ENCODE data around the gene ZFPL1.
A peak's percentile ranks its signal among the peaks of the same experiment; 100 is the strongest.

Gene ZFPL1

DNA sequence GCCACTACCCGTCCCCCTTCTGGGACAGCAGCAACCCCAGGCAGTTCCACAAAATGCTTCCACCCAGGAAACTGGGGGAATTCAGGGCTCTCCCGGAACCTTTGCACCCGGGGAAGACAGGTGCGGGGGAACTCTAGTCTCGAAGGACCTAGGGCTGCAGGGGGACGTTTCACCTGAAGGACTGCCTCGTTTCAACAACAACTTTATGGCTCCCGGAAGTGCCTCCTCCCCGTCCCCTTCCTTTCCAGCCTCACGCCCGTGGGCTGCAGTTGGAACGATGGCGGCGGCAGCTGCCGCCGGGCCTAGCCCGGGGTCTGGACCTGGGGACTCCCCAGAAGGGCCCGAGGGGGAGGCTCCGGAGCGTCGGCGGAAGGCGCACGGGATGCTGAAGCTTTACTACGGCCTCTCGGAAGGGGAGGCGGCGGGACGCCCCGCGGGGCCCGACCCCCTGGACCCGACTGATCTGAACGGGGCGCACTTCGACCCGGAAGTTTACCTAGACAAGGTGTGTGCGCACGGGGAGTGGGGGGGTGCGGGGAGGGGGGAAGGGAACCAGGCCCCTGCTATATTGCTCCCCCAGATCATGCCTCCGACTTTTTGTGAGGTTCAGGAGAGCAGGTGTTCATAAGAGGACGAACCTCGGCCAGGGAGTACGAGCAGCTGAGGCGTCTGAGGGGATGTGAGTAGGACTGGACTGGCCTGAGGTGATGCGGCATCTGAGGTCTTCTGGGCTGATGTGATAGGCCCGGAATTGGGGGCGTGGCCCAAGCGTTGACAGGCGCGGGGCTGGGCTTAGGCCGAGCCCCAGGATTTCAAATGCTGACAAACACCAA is 12.2 kb downstream of the ZFPL1 start, which contains the start of gene VPS51:
Gene VPS51 (plus strand): TSS at position 241 of the 833 bp plus-strand sequence. CDS start 37 bp downstream, at position 278.
- DNase-seq = peak; percentile 71 to 85

DNA sequence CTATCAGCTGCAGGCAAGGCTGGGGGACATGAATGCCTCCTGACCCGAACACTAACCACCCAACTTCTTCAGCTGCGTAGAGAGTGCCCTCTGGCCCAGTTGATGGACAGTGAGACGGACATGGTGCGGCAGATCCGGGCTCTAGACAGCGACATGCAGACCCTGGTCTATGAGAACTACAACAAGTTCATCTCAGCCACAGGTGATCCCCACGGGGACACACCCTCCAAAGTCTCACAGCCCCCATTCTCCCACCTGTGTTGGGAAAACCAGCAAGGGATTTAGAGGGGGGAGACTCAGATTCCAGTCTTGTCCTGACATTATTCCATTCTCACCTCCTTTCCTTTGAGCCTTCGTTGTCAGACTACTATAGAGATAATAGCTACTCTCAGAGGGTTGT is 12.9 kb downstream of the ZFPL1 start:
- DNase-seq = no peak

DNA sequence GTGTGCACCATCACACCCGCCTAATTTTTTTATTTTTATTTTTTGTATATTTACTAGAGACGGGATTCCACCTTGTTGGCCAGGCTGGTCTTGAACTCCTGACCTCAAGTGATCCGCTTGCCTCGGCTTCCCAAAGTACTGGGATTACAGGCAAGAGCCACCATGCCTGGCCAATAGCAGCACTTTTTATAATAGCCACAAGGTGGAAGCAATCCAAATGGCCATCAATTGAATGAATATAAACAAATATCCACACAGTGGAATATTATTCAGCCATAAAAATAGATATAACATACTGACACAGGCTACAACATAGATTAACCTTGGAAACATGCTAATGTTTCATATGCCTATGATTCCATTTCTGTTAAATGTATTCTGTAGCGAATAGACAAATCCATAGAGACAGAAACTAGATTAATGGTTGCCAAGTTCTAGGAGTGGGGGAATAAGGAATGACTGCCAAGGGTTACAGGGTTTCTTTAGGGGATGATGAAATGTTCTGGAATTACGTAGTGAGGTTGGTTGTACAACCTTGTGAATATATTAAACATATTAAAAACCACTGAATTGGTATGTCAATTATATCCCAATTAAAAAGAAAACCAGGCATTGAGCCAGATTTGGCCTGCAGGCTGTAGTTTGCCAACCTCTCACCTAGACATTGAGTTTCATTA is 16.8 kb downstream of the ZFPL1 start:
- DNase-seq = no peak

DNA sequence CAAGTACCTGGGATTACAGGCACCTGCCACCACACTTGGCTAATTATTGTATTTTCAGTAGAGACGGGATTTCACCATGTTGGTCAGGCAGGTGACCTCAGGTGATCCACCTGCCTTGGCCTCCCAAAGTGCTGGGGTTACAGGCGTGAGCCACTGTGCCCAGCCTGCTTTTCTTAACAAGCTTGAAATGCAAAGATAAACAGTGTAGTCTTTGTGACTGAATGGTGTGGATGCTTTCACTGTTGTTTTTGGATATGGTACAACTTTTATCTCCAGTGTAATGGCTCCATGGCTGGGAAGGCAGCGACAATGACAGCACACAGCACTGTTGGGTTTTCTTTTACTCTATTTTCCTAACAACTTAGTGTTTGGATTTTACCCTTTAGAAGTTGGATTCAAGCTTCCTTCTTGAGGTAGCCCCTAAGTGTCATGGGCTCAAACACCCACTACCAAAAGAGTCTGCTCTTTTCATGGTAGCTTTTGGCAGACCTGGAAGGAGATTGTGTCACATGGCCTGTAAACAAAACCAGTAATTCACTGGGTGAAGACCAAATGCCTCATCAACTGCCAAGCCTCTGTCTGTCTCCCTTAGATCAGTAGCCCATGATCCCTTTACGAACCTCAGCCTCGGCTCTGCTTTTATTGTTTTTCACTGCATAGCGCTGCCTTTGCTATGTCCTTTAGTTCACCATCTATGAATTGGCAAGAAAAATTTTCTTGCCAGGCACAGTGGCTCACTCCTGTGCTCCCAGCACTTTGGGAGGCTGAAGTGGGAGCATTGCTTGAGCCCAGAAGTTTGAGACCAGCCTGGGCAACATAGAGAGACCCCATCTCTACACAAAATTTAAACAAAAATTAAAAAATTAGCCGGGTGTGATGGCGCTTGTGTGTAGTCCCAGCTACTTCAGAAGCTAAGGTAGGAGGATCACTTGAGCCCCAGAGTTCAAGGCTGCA is 18.4 kb downstream of the ZFPL1 start:
- DNase-seq = no peak

DNA sequence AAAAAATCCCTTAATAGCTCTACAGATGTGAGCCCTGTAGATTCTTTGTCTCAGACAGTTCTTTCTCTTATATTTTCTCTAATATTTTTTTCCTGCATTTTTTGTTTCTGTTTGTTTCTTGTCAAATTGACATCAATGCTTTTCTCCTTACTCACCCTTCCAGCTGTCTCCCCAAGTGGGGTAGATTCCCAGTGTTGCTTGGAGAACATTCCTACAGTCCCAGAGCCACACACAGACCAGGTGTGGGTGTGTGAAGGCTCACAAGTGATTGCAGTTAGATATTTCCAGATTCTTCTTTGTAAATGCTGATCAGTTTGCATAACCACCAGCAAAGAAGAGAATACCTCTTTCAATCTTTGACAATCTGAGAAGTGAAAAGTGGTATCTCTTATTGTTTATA is 19.5 kb downstream of the ZFPL1 start:
- DNase-seq = no peak

DNA sequence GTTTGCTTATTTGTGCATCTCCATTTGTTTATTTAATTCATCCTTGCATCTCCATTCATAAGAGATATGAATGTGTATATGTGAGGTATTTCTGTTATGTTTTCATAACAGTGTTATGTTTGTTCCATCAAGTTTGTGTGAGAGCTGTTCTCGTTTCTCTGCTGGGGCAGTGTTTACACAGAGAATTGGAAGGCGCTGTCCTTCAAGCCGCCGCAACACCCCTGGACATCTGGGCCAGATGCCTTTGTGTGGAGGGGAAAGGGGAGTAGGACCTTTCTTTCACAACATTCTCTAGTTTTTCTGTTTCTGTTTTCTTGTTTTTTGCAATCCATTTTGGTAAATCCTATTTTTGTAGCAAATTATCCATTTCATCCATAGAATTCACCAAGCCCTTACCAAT is 20.6 kb downstream of the ZFPL1 start:
- DNase-seq = no peak

DNA sequence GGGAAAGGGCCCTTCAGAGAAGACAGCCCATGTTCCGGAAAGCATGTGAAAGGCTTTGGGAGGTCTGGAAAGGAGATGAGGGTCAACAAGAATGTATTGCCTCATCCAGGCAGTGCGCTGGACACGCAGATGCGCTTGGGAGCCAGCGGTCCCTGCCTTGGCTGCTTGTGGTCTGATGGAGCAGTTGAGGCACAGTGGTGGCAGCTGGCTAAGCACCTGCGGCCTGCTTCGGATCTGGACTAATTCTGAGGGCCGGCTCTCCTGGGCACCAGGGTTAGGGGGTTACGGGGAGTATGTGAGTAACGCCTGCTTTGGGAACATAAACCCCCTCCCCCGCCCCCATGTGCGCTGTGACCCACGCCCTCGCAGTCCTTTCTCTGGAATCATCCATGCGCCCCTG is 23.1 kb downstream of the ZFPL1 start:
- DNase-seq = no peak

DNA sequence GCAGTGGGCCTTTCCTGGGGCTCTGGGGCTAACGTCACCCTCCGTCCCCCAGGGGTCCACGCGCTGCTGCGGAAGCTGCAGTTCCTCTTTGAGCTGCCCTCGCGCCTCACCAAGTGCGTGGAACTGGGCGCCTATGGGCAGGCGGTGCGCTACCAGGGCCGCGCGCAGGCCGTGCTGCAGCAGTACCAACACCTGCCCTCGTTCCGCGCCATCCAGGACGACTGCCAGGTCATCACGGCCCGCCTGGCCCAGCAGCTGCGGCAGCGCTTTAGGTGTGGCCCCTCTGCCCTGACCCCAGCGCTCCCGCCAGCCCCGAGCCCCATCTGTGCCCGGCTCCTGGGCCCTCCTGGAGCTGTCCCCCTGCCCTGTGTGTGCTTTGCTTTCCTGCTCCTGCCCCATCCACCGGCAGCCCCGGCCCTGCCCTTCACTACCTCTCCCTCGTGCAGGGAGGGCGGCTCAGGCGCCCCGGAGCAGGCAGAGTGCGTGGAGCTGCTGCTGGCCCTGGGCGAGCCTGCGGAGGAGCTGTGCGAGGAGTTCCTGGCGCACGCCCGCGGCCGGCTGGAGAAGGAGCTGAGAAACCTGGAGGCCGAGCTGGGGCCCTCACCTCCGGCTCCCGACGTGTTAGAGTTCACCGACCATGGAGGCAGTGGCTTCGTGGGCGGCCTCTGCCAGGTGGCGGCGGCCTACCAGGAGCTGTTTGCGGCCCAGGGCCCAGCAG is 23.9 kb downstream of the ZFPL1 start:
- DNase-seq = no peak

DNA sequence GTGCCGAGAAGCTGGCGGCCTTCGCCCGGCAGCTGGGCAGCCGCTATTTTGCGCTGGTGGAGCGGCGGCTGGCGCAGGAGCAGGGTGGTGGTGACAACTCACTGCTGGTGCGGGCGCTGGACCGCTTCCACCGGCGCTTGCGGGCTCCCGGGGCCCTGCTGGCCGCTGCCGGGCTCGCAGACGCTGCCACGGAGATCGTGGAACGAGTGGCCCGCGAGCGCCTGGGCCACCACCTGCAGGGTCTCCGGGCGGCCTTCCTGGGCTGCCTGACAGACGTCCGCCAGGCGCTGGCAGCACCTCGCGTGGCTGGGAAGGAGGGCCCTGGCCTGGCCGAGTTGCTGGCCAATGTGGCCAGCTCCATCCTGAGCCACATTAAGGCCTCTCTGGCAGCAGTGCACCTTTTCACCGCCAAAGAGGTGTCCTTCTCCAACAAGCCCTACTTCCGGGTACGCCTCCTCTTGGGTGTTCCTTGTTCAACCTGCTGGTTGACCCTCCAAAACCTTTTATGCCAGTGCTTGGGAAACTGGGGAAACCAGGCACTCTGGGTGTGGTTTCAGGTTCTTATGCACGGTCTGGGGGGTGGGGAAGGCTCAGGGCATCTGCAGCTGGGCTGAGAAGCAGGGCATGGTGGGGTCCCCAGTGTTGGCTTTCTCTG is 24.6 kb downstream of the ZFPL1 start:
- no peak for DNase-seq

DNA sequence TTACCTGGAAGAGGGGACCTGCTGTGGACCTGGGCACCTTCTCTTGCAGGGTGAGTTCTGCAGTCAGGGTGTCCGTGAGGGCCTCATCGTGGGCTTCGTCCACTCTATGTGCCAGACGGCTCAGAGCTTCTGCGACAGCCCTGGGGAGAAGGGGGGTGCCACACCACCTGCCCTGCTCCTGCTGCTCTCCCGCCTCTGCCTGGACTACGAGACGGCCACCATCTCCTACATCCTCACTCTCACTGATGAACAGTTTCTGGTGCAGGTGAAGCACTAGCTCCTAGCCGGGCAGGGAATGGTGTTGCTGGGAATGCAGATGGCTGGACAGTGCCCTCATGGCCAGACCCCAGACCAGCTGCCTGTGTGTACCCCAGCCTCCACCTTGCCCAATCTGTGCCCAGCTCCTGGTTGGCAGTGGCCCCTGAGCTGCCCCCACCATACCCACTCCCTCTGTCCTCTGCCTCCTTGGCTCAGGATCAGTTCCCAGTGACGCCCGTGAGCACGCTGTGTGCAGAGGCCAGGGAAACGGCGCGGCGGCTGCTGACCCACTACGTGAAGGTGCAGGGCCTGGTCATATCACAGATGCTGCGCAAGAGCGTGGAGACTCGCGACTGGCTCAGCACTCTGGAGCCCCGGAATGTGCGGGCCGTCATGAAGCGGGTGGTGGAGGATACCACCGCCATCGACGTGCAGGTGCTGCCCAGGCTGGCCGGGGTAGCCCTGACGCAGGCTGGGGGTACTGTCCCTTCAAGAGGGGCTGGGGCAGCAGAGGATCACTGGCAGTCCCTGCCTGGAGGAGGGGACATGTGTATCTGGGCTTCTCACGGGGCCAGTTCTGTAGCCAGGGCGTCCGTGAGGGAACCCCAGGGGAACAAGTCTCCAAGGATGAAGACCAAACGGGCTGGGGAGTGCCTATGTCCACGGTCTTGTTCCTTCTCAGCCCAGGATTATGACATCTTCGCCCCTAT is 25.5 kb downstream of the ZFPL1 start:
- DNase-seq = no peak

DNA sequence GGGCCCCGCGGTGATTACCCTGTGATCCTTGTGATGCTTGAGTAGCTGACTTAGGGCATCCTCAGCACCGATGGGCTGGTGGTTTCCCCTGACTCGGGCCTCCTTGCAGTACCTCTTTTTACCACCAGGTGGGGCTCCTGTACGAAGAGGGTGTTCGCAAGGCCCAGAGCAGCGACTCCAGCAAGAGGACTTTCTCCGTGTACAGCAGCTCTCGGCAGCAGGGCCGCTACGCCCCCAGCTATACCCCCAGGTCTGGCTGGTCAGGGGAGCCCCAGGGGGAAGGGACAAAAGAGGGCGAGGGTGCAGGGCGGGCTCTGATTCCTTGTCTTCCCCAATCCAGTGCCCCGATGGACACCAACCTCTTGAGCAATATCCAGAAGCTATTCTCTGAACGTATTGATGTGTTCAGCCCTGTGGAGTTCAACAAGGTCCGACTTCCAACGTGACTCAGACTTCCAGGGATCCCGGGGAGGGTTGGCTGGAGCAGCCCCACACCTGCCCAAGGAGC is 26.4 kb downstream of the ZFPL1 start:
- DNase-seq = peak; percentile 43 to 76

DNA sequence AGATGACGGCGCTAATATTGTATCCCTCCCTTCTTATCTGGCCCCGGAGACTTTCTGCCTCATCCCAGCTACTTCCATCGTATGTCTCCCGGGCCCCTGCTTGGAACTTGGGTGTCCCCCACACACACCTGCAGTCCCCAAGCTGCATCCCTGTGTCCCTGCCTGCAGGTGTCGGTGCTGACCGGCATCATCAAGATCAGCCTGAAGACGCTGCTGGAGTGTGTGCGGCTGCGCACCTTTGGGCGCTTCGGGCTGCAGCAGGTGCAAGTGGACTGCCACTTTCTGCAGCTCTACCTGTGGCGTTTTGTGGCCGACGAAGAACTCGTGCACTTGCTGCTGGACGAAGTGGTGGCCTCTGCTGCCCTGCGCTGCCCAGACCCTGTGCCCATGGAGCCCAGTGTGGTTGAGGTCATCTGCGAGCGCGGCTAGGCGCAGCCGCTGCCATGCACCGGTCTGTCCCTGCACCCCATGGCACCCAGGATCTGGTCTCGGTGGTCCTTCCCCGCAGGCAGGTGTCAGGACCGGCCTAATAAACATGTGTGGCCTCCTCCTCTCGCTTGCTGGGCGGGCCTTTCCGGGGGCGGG is 27.2 kb downstream of the ZFPL1 start:
- no peak for DNase-seq

DNA sequence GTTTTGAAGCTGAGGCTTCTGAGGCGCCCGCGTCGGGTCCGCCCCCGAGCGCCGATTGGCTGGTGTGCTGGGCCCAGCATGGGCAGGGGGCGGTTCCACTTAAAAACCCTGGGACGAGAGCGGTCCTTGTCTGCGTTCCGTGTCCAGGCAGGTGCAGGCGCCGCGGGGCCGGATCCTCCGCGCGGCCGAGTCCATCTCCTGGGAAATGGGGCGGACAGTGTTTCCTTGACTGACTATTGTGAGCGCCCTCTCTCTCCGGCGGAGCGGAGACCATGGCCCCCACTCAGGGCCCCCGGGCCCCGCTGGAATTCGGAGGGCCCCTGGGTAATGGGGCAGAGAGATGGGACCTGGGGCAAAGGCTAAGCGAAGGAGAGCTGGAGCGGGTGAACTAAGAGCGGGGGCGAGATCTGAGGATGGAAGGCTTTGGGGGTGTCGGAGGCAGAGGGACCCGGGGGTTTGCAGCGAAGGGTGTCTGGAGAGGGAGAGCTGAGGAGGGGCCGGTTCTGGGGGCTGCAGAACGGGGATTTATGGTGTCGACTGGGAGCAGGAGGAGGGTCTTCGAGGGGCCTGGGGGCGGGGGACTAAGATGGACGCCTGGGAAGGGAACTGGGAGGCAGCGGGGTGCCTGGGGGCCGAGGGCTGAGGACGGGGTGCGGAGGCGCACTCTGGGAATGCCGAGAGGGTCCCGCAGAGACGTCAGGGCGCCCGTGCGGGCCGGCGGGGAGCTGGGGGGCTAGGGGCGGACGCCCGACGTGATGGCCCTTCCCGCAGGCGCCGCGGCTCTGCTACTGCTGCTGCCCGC is 27.9 kb downstream of the ZFPL1 start, which contains the start of gene TM7SF2:
Gene TM7SF2 (plus strand): TSS at position 129 of the 802 bp plus-strand sequence. CDS start 144 bp downstream, at position 273.
- peak; percentile 88 for DNase-seq

DNA sequence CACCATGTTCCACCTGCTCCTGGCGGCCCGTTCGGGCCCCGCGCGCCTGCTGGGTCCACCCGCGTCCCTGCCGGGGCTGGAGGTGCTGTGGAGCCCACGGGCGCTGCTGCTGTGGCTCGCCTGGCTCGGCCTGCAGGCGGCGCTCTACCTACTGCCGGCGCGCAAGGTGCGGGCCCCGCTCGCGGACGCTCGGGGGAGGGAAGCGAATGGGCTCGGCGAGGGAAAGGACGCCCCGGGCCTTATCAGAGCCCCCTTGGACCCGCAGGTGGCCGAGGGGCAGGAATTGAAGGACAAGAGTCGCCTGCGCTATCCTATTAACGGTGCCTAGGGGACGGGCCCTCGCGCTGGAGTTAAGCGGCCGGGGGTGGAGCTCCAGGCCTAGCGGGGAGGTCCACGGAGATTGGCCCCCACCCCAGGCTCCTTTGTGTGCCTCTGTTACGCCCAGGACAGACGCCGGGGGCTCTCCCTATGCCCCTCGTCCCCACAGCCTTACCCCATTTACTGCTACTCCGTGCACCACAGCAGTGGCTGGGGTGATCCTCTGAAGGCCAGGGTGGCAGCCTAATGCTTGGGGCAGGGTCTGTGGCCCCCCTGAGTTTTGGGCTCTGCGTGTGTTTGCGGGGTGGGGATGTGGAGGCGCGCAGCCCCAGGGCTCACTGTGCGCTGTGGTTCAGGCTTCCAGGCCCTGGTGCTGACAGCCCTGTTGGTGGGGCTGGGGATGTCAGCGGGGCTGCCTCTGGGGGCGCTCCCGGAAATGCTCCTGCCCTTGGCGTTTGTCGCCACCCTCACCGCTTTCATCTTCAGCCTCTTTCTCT is 28.7 kb downstream of the ZFPL1 start:
- DNase-seq = peak in 1 of 2 experiments; percentile 41

DNA sequence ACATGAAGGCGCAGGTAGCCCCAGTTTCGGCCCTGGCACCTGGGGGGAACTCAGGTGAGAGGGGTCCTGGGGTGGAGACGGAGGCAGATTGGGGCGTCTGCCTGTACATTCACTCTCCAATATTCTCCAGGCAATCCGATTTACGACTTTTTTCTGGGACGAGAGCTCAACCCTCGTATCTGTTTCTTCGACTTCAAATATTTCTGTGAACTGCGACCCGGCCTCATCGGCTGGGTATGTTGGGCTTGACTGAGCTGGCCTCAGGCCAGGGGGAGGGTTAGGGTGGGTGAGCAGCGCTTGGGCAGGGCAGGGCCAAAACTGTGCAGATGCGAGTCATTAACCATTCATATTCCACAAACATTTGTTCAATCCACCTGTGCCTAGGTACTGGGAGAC is 29.3 kb downstream of the ZFPL1 start:
- no peak for DNase-seq

DNA sequence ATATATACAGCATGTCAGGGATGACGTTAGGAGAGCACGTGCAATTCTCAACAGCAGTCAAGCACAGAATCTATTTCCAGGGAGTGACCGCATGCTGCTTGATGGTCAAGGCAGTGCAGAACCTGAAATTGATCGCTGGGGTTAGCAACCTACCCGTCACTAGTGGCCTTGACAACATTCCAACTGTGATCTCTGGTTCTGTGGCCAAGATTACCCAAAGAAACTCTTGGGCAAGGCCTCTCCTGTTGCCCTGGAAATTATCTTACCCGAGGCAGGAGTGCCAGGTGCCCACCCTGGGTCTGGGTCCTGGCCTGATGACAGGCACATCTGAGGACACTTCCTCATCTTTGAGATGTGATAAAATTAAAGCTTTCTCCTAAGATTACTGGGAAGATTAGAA is 29.8 kb downstream of the ZFPL1 start:
- DNase-seq = no peak

DNA sequence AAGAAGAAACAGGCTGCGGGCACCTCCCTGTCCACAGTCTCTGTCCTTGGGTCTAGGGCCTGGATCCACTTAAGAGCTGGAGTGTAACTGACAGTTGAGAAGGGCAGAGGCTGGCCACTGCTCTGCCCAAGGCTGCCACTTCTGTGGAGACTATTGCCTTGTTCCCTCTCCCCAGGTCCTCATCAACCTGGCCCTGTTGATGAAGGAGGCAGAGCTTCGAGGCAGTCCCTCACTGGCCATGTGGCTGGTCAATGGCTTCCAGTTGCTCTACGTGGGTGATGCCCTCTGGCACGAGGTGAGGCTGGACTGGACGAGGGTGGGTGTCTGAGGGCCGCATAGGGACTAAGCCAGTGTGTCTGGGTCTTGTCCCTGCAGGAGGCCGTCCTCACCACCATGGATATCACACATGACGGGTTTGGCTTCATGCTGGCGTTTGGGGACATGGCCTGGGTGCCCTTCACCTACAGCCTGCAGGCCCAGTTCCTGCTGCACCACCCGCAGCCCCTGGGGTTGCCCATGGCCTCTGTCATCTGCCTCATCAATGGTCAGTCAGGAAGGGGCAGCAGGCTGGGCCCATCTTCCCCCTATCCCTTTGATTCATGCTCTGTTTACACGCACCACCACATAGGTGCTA is 30.6 kb downstream of the ZFPL1 start:
- no peak for DNase-seq
